UCSD-AML1 (cell line): ENCODE results near the gene USP20.

Experiments used
- DNase-seq: peaks from one replicate; lab custom pipeline; 2025; ENCODE audit not compliant: unreplicated experiment; lab: John Stamatoyannopoulos, UW

USP20 gene

DNA sequence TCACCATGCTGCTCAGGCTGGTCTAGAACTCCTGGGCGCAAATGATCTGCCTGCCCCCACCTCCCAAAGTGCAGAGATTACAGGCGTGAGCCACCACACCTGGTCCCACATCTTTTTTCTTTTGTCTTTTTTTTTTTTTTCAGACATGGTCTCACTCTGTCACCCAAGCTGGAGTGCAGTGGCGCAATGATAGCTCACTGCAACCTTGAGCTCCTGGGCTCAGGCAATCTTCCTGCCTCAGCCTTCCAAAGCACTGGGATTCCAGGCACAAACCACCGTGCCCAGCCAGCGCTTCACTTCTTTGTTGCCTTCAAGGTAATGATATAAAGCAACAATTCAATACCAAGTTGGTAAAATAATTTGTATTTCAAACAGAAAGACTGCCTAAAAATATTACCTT is 78.8 kb downstream of the USP20 start:
- no peak for DNase-seq

DNA sequence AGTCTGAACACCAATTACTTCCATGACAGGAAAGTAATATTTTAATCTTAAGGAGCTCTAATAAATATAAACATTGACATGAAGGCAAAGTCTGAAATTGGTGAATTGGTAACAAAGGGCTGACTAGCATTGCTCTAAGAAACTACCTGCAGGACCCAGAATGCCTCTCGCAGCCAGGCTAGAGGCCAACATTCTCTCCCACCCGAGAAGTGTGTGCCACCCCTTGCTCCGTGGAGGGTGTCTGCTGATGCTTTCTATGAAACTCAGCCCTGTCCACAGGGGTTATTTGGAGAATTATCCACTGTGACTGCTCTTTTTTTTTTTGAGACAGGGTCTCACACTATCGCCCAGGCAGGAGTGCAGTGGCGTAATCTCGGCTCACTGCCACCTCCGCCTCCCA is 81.4 kb downstream of the USP20 start:
- no peak for DNase-seq

DNA sequence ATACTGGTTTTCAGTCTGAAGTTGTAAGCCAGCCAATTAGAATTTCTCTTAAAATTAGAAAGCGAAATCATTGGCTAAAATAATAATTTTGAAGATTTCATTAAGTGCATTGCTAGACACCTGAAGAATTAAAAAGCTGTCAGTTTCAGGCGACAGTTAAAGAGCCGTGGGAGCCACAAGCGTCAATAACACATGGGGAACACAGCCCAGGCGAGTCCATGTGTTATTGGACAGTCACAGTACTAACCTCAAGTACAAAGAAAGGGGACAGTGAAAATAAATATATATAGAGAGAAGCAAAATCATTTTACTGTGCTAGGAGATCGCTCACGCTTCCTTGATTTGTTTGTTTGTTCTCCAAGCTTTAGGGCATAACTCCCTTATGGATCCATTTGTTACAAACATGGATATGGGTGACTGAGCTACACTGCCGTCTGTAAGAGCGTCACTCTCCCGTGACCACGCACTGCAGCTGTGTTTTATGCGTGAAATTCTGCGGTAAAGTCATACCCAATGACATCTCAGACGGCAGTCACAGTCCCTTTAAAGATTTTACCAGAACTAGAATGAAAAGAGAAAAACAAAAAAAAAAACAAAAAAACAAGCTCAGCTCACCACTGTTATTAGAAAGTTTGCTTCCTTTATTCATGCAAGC is 83.2 kb downstream of the USP20 start:
- DNase-seq, result no peak

DNA sequence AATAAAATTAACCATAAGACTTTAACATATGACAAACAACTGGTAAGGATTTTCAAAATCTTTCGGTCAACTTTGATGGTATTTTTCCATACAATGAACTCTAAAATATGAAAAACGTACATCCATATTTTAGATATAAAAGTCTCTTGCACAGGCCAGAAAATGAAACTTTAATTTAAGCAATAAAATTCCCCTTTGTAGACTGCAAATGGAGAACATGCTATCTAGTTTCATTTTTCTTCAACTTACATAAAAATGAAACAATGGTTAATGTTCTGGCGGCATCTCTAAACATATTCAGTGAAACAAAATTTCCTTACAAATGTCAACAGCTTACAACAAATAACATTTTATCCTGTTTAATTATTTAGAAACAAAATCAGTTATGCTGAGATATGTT is 84.0 kb downstream of the USP20 start:
- no peak for DNase-seq

DNA sequence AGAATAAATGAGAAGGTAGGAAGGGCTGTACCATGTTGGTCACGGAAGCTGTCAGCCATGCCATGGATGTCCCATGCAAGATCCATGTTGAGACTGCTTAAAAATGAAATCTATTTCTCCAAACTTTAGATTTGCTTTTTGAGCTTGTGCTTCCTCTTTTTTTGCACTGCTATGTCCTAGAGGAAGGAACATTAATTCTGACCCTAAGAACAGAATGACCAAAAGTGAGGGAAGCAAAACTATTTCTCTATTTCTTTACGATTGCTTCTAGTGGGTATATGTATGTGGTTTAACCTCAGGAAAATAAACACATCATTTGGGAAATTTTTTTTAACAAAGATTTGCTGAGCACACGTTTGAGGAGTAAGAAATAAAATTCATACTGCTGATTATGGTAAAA is 84.6 kb downstream of the USP20 start:
- DNase-seq, result no peak

DNA sequence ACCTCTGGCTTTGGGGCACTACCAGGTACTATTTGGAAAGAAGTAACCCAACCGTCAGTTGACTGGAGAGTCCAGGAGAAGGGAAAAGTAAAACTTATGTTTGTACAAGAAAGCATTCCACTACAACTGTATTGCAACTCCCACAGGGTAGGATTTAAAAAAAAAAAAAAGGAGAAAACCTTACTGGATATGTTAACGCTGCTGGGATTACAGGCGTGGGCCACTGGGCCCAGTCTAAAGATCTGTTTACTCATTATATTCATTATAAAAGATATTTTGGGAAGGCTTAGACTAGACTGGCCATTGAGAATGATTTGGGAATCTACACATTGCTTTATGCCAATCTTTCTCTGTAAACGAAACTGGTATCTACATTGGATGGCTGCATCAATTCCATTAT is 86.6 kb downstream of the USP20 start:
- no peak for DNase-seq

DNA sequence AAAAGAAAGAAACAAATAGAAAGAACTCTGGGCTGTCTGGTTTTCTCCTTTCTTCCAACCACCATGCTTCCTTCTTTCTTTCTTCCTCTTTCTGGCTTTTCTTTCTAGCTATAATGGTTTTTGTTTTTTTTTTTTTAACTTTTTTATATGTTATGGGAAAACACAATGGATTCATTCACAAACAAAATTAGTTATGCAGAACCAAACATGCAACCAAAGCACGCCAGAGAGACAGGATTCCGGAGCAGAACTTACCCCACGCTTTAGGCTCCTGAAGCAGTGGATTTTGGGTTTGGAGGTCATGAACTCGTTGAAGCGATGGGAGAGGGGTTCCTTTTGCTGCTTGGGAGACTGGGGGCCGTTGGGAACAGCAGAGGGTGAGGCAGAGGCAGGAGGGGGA is 88.3 kb downstream of the USP20 start:
- no peak for DNase-seq

DNA sequence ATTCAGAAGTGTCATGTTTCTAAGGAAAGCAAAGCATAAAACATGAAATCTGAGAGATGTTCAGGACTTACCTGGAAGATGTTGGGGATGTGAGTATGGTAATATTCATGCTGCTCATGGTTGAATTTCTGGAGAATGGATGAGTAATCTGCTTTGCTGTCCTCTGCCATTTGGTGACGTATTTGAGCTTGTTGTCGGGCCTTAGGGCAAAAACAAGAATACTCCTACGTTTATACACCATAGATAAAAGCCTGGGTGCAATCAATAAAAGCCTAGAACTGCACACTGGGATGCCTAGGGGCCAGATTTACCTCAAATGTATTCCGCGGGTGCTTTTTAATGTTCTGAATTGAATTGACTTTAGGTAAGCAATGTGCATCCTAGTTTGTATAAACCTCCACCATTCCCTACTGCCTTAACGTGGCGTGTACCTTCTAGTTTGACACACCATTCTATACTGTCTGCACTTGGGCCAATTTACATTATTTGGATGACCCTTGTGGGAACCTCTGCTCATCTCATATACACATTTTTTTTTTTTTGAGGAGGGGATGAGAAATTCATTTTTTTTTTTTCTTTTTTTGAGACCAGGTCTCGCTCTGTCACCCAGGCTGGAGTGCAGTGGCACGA is 94.4 kb downstream of the USP20 start:
- no peak for DNase-seq

DNA sequence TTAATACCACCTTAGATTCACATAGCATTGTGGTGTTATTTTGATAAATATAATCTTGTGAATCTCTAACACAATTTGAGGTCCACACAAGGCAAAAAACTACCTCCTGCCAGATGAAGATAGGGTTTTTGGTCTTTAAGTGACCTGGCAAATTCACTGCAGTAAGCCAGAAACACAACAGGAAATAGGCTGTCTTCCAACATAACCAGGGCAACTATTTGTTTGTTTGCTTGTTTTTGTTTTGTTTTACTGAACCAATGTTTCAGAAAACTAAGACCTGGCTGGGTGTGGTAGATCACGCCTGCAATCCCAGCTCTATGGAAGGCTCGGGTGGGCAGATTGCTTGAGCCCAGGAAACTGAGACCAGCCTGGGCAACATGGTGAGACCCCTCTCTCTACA is 95.5 kb downstream of the USP20 start:
- no peak for DNase-seq
